ENCODE data around the gene SYNGAP1.

SYNGAP1 gene

DNA sequence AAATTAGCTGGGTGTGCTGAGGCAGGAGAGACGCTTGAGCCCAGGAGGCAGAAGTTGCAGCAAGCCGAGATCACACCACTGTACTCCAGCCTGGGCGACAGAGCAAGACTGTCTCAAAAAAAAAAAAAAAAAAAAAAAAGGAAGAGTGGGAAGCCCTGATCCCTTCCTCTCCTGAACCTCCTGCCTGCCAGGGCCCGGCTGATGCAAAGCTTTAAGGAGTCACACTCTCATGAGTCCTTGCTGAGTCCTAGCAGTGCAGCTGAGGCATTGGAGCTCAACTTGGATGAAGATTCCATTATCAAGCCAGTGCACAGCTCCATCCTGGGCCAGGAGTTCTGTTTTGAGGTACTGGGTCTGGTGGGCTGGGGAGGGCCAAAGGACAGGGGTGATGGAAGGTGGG, 15.1 kb downstream of the SYNGAP1 start:
- no peak for DNase-seq (ENCODE audit: low read depth in 2 of 2, low spot score in 1 of 2)

DNA sequence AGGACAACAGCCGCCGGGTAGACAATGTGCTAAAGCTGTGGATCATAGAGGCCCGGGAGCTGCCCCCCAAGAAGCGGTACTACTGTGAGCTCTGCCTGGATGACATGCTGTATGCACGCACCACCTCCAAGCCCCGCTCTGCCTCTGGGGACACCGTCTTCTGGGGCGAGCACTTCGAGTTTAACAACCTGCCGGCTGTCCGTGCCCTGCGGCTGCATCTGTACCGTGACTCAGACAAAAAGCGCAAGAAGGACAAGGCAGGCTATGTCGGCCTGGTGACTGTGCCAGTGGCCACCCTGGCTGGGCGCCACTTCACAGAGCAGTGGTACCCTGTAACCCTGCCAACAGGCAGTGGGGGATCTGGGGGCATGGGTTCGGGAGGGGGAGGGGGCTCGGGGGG, 17.8 kb downstream of the SYNGAP1 start:
- DNase-seq (ENCODE audit: low read depth in 2 of 2, low spot score in 1 of 2) = no peak

DNA sequence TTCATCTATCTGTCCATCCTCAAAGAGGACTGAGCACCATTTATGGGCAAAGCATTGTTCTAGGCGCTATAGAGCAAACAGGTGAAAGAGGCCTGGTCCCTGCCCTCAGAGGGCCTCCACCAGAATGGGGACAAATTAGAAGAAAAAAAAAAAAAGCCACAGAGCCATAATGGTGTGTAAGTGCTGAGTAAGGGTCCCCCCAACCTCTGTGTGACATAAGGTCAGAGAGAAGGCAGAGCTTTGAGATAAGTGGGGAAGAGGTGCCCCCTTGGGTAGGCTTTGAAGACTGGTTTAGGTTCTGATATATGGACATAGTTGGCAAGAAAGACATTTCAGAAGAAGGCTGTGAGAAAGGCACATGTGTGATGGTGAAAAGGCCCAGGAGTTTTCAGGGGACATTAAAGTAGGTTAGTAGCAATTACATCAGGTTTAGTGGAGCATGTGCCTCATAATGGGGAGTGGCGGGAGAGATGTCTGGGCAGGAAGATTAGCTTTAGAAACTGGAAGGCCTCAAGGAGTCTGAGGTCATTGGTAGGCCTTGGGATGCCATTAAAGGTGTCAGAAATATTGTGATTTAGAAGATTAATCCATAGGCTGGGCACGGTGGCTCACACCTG, 19.2 kb downstream of the SYNGAP1 start:
- no peak for DNase-seq (ENCODE audit: low read depth in 2 of 2, low spot score in 1 of 2)

GRCh38 chr6:33439956-33440648, 20.2 kb downstream of the SYNGAP1 start:
- no peak for DNase-seq (ENCODE audit: low read depth in 2 of 2, low spot score in 1 of 2)

DNA sequence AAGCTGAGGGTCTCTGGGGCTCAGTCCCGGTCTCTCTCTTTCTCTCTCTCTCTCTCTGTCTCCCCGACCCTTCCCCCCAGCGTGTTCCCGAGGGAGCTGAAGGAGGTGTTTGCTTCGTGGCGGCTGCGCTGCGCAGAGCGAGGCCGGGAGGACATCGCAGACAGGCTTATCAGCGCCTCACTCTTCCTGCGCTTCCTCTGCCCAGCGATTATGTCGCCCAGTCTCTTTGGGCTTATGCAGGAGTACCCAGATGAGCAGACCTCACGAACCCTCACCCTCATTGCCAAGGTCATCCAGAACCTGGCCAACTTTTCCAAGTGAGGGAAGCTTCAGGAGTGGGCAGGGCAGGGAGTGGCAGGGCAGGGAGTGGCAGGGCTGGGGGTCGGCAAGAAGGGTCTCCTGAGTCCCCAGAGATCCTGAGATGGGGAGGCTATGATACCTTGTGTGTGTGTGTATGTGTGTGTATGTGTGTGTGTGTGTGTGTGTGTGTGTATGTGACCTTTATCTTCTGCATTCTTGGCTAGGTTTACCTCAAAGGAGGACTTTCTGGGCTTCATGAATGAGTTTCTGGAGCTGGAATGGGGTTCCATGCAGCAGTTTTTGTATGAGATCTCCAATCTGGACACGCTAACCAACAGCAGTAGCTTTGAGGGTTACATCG, 20.9 kb downstream of the SYNGAP1 start:
- no peak for DNase-seq (ENCODE audit: low read depth in 2 of 2, low spot score in 1 of 2)

DNA sequence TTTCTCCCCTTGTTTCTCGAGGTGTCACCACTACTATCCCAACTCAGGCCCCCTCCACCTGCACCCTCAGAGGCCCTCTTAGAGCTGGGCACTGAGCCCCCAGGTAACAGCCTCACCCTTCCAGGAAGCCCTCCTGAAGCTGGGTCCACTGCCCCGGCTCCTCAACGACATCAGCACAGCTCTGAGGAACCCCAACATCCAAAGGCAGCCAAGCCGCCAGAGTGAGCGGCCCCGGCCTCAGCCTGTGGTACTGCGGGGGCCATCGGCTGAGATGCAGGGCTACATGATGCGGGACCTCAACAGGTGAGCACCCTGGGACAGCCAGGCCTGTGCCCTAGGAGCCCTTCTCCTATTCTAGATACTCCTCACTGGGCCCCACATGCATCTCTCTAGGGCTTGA, 21.6 kb downstream of the SYNGAP1 start:
- no peak for DNase-seq (ENCODE audit: low read depth in 2 of 2, low spot score in 1 of 2)

- DNase-seq (ENCODE audit: low read depth in 2 of 2, low spot score in 1 of 2) = no peak
Observed at GRCh38 chr6:33442283-33442682, 22.4 kb downstream of the SYNGAP1 start.

DNA sequence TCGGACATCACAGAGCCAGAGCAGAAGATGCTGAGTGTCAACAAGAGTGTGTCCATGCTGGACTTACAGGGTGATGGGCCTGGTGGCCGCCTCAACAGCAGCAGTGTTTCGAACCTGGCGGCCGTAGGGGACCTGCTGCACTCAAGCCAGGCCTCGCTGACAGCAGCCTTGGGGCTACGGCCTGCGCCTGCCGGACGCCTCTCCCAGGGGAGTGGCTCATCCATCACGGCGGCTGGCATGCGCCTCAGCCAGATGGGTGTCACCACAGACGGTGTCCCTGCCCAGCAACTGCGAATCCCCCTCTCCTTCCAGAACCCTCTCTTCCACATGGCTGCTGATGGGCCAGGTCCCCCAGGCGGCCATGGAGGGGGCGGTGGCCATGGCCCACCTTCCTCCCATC, 23.2 kb downstream of the SYNGAP1 start:
- DNase-seq (ENCODE audit: low read depth in 2 of 2, low spot score in 1 of 2) = no peak

DNA sequence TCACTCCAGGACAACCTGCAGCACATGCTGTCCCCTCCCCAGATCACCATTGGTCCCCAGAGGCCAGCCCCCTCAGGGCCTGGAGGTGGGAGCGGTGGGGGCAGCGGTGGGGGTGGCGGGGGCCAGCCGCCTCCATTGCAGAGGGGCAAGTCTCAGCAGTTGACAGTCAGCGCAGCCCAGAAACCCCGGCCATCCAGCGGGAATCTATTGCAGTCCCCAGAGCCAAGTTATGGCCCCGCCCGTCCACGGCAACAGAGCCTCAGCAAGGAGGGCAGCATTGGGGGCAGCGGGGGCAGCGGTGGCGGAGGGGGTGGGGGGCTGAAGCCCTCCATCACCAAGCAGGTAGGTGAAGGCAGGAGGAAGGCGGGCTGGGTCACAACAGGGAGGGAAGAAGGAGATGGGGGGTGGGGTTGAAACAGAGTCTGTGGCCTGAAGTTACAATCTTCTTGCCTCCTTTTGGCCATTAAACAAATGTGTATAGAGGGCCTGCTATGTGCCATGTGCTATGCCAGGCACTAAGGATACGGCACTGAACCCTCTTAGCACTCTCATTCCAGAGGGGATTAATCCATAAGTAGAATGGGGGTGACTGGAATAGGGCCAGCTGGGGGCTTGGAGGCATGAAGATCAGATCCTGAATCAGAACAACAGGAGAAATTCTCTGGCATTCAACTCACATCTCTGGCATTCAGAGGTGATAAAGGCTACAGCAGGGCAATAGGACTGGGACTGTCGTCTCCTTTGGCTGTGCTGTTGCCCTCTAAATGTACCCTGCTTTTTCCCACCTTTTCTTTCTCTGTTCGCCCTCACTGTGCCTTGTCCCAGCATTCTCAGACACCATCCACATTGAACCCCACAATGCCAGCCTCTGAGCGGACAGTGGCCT, 24.0 kb downstream of the SYNGAP1 start:
- DNase-seq (ENCODE audit: low read depth in 2 of 2, low spot score in 1 of 2) = no peak

DNA sequence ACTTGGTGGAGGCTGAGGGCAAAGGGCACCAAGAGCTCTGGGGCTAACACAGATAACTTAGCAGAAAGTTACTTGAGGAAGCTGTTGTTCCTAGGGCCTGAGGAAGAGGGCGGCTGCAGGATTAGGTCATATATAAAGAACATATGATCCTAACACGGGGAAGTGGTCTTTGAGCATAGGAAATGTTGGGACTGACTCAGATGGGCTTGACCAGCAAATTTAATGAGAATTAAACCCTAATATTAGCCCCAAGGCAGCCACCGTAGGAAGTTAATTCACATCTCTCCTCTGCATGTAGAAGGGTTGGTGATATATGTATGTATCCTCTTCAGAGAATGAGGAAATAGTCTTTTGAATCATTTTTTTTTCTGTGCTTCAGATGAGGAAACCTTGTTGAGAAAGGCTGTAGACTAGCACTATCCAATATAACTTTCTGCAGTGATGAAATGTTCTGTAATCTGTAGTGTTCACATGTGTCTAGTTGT, 25.3 kb downstream of the SYNGAP1 start:
- no peak for DNase-seq (ENCODE audit: low read depth in 2 of 2, low spot score in 1 of 2)

GRCh38 chr6:33446356-33446755, 26.5 kb downstream of the SYNGAP1 start:
- DNase-seq (ENCODE audit: low read depth in 2 of 2, low spot score in 1 of 2) = no peak

- DNase-seq (ENCODE audit: low read depth in 2 of 2, low spot score in 1 of 2) = no peak
Observed at GRCh38 chr6:33450434-33450833, 30.6 kb downstream of the SYNGAP1 start.

- DNase-seq (ENCODE audit: low read depth in 2 of 2, low spot score in 1 of 2) = no peak
Observed at GRCh38 chr6:33451606-33452005, 31.7 kb downstream of the SYNGAP1 start.

DNA sequence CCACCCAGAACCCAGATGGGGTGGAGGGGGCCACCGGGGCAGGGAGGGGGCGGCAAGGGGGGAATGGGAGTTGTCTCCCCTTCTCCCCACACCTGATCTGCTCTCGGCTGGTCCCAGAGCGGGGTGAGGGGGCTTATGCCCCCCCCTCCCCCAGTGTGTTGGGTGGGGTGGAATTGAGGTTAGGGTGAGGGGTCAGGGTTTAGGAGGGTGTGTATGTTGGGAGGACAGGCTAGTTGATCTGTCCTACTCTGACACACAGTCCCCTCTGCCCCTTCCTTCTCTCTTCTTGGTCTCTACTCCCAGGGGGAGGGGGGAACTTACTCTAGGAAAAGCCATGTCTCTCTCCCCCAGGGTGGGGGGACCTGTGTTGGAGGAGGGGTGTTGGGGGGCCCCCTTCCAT, 32.6 kb downstream of the SYNGAP1 start:
- no peak for DNase-seq (ENCODE audit: low read depth in 2 of 2, low spot score in 1 of 2)

- DNase-seq (ENCODE audit: low read depth in 2 of 2, low spot score in 1 of 2) = no peak
Observed at GRCh38 chr6:33453393-33454008, 33.6 kb downstream of the SYNGAP1 start.

DNA sequence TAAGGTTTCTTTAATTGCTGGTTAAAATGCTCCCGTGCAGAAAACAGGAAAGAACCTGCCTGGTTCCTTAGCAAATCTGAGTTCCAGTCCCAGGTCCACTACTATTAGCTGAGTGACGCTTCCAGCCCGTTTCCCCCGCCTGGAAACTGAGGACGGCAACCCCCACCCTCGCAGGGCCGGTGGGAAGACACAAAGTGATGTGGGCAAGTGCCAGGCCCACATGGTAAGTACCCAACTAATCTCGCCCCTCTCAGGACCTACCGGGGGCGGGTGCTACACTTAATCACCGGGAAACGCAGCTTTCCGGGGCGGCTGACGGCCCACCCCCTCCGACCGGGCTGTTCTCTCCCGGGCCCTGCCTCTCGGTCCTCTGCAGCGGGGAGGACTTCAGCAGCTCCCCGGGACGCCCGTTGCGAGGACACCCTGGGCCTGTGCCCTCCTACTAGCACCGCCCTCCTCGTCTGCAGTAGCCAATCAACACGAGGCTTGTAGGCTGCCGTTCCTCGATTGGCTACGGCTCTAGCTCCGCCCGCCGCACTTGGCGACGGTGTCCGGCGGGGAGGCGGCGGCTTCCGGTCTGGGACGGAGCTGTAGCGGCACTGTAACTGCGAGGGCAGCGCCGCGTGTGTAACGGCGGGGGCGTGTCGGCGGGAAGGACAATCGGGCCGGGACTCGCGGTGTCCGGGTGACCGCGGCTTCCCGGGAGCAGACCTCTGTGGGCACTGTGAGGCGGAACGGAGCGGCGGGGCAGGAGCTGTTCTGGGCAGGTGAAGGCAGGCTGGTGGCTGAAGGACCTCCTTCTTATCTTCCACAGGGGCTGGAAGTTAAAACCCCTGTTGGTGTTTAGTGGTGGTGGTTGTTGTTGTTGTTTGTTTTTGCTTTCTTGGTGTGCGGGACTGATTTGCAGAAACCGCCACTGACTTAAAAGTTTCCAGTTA, 34.4 kb downstream of the SYNGAP1 start, which contains the start of gene ZBTB9:
TSS of gene ZBTB9 (plus strand) at position 568 of the 938 bp plus-strand sequence. CDS start 525 bp downstream, outside the sequence.
- DNase-seq (ENCODE audit: low read depth in 2 of 2, low spot score in 1 of 2) = peak; percentile 81 to 89

- no peak for DNase-seq (ENCODE audit: low read depth in 2 of 2, low spot score in 1 of 2)
Observed at GRCh38 chr6:33455051-33455450, 35.2 kb downstream of the SYNGAP1 start.

GRCh38 chr6:33456156-33456555, 36.3 kb downstream of the SYNGAP1 start:
- DNase-seq (ENCODE audit: low read depth in 2 of 2, low spot score in 1 of 2) = no peak

- DNase-seq (ENCODE audit: low read depth in 2 of 2, low spot score in 1 of 2) = no peak
Observed at GRCh38 chr6:33458676-33459075, 38.8 kb downstream of the SYNGAP1 start.

- no peak for DNase-seq (ENCODE audit: low read depth in 2 of 2, low spot score in 1 of 2)
Observed at GRCh38 chr6:33459226-33459625, 39.4 kb downstream of the SYNGAP1 start.

All from stimulated activated CD8-positive, alpha-beta memory T cell treated with anti-CD3 and anti-CD28 coated beads, Interleukin-4, amount 100 ng/mL, for 4 hours (primary cell).